ENCODE data around the gene CLCC1. TPM values are rescaled to one million over a fixed set of nuclear protein-coding genes. Genes with fewer than 3 reads are reported as not detected.

Gene CLCC1
- total and polyA plus RNA-seq, 2 donors from 2014 or later, result 10.7 to 32.1 TPM

DNA sequence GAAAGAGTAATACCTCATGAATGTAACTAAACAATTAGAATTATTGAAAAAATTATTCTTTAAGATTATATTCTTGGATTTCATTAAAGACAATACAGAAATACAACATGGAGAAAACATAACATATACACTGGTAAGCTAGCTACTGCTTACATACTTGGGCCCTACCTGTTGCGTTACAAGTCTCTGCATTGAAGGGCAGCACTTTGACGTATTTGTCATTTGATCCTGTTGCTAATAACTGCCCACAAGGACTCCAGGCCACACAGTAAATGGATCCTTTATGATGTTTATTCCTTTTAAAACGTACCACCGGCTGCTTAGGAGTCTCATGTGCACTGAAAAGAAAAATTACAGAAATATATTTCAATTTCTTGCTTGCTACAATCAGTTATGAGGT is 19.8 kb upstream of the CLCC1 start:
- peaks cover 0 to 20% (median 2%) of the 10 kb centered on the region in 3 donors for H3K36me3 ChIP-seq (ENCODE audit: control insufficient read depth in 2 of 3, insufficient read depth in 3 of 3, low read length in 3 of 3)
- no peak overlapping the region for H3K27ac ChIP-seq (ENCODE audit: low read depth in 2 of 2, low read length in 2 of 2)
- DNase-seq, result peak in 1 of 5 donors; percentile 4
- no peaks in the 10 kb centered on the region for H3K4me1 ChIP-seq (ENCODE audit: control insufficient read depth in 2 of 3, insufficient read depth in 2 of 3, low read depth in 1 of 3, low read length in 3 of 3)
- intact Hi-C loops (cut with DNase I), result no loop called here
- no peak for TF ChIP-seq CTCF (IDR thresholded peaks at IDR 0.05; ENCODE audit: borderline replicate concordance, extremely low read depth, insufficient read depth)
- FAIRE-seq, result no peak
- H3K9ac ChIP-seq (ENCODE audit: low read length in 3 of 3), result no peak overlapping the region
- H3K4me3 ChIP-seq (ENCODE audit: low read length in 3 of 3), result no peak overlapping the region
- no peaks in the 10 kb centered on the region for H3K27me3 ChIP-seq (ENCODE audit: control insufficient read depth, insufficient read depth, low read length)
- H3K9me3 ChIP-seq (ENCODE audit: control insufficient read depth in 2 of 3, insufficient read depth in 1 of 3, low read length in 3 of 3), result no peaks in the 10 kb centered on the region

GRCh38 chr1:108976658-108977057 is 13.4 kb upstream of the CLCC1 start:
- Histone ChIP-seq H3K9ac (ENCODE audit: low read length in 3 of 3) (no peak overlapping the region), H3K27me3 (ENCODE audit: control insufficient read depth, insufficient read depth, low read length) (no peaks in the 10 kb centered on the region), H3K4me1 (ENCODE audit: control insufficient read depth in 2 of 3, insufficient read depth in 2 of 3, low read depth in 1 of 3, low read length in 3 of 3) (no peaks in the 10 kb centered on the region), H3K9me3 (ENCODE audit: control insufficient read depth in 2 of 3, insufficient read depth in 1 of 3, low read length in 3 of 3) (no peaks in the 10 kb centered on the region), H3K27ac (ENCODE audit: low read depth in 2 of 2, low read length in 2 of 2) (no peak overlapping the region), H3K4me3 (ENCODE audit: low read length in 3 of 3) (no peak overlapping the region), H3K36me3 (ENCODE audit: control insufficient read depth in 2 of 3, insufficient read depth in 3 of 3, low read length in 3 of 3) (peaks cover 0 to 16% (median 3%) of the 10 kb centered on the region in 3 donors)
- DNase-seq (no peak), FAIRE-seq (no peak)
- intact Hi-C loops (cut with DNase I), result no loop called here
- TF ChIP-seq CTCF (IDR thresholded peaks at IDR 0.05; ENCODE audit: borderline replicate concordance, extremely low read depth, insufficient read depth), result no peak

GRCh38 chr1:108972951-108973350 is 9.7 kb upstream of the CLCC1 start:
- no peak for FAIRE-seq
- no peak for TF ChIP-seq CTCF (IDR thresholded peaks at IDR 0.05; ENCODE audit: borderline replicate concordance, extremely low read depth, insufficient read depth)
- H3K36me3 ChIP-seq (ENCODE audit: control insufficient read depth in 2 of 3, insufficient read depth in 3 of 3, low read length in 3 of 3), result peaks cover 2 to 8% (median 7%) of the 10 kb centered on the region in 3 donors

DNA sequence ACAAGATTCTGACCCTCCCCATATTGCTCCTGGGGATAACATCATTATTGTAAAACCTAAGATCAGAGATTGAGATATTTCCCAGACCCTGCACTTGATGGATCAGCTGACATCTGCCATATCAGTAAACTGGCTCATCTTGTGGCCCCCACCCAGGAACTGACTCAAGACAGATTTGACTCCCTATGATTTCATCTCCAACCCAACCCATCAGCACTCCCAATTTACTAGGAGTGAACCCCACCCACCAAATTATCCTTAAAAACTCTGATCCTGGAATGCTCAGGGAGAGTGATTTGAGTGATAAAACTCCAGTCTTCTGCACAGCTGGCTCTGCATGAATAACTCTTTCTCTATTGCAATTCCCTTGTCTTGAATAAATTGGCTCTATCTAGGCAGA is 6.1 kb upstream of the CLCC1 start:
- DNase-seq (no peak), FAIRE-seq (no peak)
- peaks cover under 1 to 5% (median 2%) of the 10 kb centered on the region in 3 donors for H3K36me3 ChIP-seq (ENCODE audit: control insufficient read depth in 2 of 3, insufficient read depth in 3 of 3, low read length in 3 of 3)
- intact Hi-C loops (cut with DNase I), result no loop called here
- H3K4me1 ChIP-seq (ENCODE audit: control insufficient read depth in 2 of 3, insufficient read depth in 2 of 3, low read depth in 1 of 3, low read length in 3 of 3), result no peaks in the 10 kb centered on the region
- no peak for TF ChIP-seq CTCF (IDR thresholded peaks at IDR 0.05; ENCODE audit: borderline replicate concordance, extremely low read depth, insufficient read depth)
- H3K9me3 ChIP-seq (ENCODE audit: control insufficient read depth in 2 of 3, insufficient read depth in 1 of 3, low read length in 3 of 3), result no peaks in the 10 kb centered on the region
- H3K27me3 ChIP-seq (ENCODE audit: control insufficient read depth, insufficient read depth, low read length), result no peaks in the 10 kb centered on the region
- H3K9ac ChIP-seq (ENCODE audit: low read length in 3 of 3), result no peak overlapping the region
- no peak overlapping the region for H3K4me3 ChIP-seq (ENCODE audit: low read length in 3 of 3)
- H3K27ac ChIP-seq (ENCODE audit: low read depth in 2 of 2, low read length in 2 of 2), result no peak overlapping the region

More at GRCh38 chr1:108972951-108973350, 9.7 kb upstream of the CLCC1 start:
- no peak overlapping the region for H3K27ac ChIP-seq (ENCODE audit: low read depth in 2 of 2, low read length in 2 of 2)
- H3K9ac ChIP-seq (ENCODE audit: low read length in 3 of 3), result no peak overlapping the region
- no peak for DNase-seq
- H3K4me3 ChIP-seq (ENCODE audit: low read length in 3 of 3), result no peak overlapping the region
- intact Hi-C loops (cut with DNase I), result no loop called here
- no peaks in the 10 kb centered on the region for H3K9me3 ChIP-seq (ENCODE audit: control insufficient read depth in 2 of 3, insufficient read depth in 1 of 3, low read length in 3 of 3)
- no peaks in the 10 kb centered on the region for H3K4me1 ChIP-seq (ENCODE audit: control insufficient read depth in 2 of 3, insufficient read depth in 2 of 3, low read depth in 1 of 3, low read length in 3 of 3)
- H3K27me3 ChIP-seq (ENCODE audit: control insufficient read depth, insufficient read depth, low read length), result no peaks in the 10 kb centered on the region

All from kidney (tissue), 14 donors.